ENCODE results near the gene PSMD1.
"Not testable (repeated sequence)": the region's sequence is repeated elsewhere in the genome, so short reads cannot be mapped to it uniquely, and the experiment has no call there.

PSMD1 gene

GRCh38 chr2:231058761-231059550 lies 2.3 kb downstream of the PSMD1 start:
- Histone ChIP-seq H3K9ac (ENCODE audit: low read depth, low read length) (no peak overlapping the region), H3K36me3 (ENCODE audit: insufficient read depth, low read length) (peaks cover 7% of the 10 kb centered on the region), H3K9me3 (ENCODE audit: control insufficient read depth, insufficient read depth, low read length) (no peaks in the 10 kb centered on the region), H3K4me1 (ENCODE audit: insufficient read depth, low read length) (peaks cover 6% of the 10 kb centered on the region)

DNA sequence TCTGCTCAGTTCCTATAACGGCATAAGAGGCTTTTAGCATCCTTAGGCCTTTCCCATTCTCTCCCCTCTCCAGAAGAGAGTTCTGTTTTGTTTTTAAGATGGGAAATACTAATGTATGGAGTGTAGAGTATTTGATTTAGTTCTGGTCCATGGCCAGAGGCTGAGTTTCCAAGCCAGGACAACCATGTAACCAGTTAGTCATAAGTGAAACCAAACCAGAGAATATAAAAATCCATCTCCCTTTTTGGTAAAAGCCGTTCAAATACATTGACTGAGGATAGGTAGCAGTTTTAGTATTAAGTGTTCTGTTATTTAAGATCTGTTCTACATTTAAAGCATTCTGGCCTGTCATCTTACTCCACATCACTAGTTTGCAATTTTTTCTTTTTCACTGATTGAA lies 3.1 kb downstream of the PSMD1 start:
- Histone ChIP-seq H3K4me1 (ENCODE audit: insufficient read depth, low read length) (peaks cover 6% of the 10 kb centered on the region), H3K9me3 (ENCODE audit: control insufficient read depth, insufficient read depth, low read length) (no peaks in the 10 kb centered on the region), H3K36me3 (ENCODE audit: insufficient read depth, low read length) (peaks cover 9% of the 10 kb centered on the region), H3K9ac (ENCODE audit: low read depth, low read length) (no peak overlapping the region)

- H3K9ac ChIP-seq (ENCODE audit: low read depth, low read length) = no peak overlapping the region
- peaks cover 20% of the 10 kb centered on the region for H3K36me3 ChIP-seq (ENCODE audit: insufficient read depth, low read length)
These were observed 6.1 kb downstream of the PSMD1 start for GRCh38 chr2:231062776-231063175.

DNA sequence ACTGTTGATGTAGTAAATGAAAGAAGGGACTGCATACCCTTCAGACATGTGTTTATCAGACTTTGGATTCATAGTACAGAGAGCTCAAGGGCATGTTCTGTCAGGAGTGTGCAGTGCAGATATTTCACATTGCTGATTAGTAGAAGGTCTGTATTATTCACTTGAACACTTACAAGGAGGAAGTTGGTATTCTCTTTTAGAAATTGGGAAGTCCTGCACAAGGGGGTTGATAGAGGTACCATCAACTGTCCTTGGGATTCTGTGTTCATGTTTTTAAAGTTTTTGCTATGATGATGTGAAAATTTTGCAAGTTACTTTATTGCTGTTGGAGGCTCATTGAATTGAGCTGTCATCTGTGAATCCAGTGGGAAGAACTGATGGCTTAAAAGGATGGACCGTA lies 6.7 kb downstream of the PSMD1 start:
- no peaks in the 10 kb centered on the region for H3K4me1 ChIP-seq (ENCODE audit: insufficient read depth, low read length)
- H3K9me3 ChIP-seq (ENCODE audit: control insufficient read depth, insufficient read depth, low read length) = no peaks in the 10 kb centered on the region
- peaks cover 20% of the 10 kb centered on the region for H3K36me3 ChIP-seq (ENCODE audit: insufficient read depth, low read length)
- no peak overlapping the region for H3K9ac ChIP-seq (ENCODE audit: low read depth, low read length)

More at GRCh38 chr2:231062776-231063175, 6.1 kb downstream of the PSMD1 start:
- no peaks in the 10 kb centered on the region for H3K9me3 ChIP-seq (ENCODE audit: control insufficient read depth, insufficient read depth, low read length)
- peaks cover 5% of the 10 kb centered on the region for H3K4me1 ChIP-seq (ENCODE audit: insufficient read depth, low read length)

- no peak overlapping the region for H3K9ac ChIP-seq (ENCODE audit: low read depth, low read length)
- H3K36me3 ChIP-seq (ENCODE audit: insufficient read depth, low read length) = peaks cover 20% of the 10 kb centered on the region
- H3K9me3 ChIP-seq (ENCODE audit: control insufficient read depth, insufficient read depth, low read length) = no peaks in the 10 kb centered on the region
- H3K4me1 ChIP-seq (ENCODE audit: insufficient read depth, low read length) = no peaks in the 10 kb centered on the region
These were observed 9.3 kb downstream of the PSMD1 start for GRCh38 chr2:231065966-231066365.

DNA sequence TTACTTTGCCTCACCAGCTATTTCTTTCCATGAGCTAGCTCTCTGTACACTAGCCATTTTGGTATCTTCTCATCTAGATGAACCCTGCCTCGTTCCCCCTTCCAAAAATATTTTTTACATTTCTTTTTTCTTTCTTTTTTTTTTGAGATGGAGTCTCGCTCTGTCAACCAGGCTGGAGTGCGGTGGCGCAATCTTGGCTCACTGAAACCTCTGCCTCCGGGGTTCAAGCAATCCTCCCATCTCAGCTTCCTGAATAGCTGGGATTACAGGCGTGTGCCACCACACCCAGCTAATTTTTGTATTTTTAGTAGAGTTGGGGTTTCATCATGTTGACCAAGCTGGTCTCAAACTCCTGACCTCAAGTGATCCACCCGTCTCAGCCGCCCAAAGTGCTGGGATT lies 10.9 kb downstream of the PSMD1 start:
- H3K9me3 ChIP-seq (ENCODE audit: control insufficient read depth, insufficient read depth, low read length); H3K4me1 ChIP-seq (ENCODE audit: insufficient read depth, low read length); H3K9ac ChIP-seq (ENCODE audit: low read depth, low read length): not testable (repeated sequence)
- peaks cover 21% of the 10 kb centered on the region for H3K36me3 ChIP-seq (ENCODE audit: insufficient read depth, low read length)

DNA sequence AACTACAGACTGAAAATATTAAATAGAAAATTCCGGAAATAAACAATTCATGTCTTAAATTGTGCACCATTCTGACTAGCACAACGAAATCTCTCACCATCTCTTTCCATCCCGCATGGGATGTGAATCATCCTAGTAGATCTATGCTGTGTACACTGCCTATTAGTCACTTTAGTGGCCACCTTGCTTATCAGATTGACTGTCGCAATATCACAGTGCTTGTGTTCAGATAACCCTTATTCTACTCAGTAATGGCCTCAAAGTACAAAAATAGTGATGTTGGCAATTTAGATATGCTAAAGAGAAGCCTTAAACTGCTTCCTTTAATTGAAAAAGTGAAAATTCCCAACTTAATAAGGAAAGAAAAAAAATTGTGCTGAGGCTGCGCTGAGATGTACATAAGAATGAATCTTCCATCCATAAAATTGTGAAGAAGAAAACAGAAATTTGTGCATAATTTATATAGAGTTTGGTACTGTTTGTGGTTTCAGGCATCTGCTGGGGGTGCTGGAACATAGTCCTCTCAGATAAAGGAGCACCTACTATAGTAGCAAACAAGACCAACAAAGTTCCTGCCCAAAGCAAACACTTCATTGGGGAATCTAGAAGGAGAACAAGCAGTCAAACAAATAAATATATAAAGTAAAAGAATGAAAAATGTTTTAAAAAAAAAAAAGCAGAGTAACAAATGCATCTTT lies 12.0 kb downstream of the PSMD1 start:
- no peaks in the 10 kb centered on the region for H3K4me1 ChIP-seq (ENCODE audit: insufficient read depth, low read length)
- H3K9ac ChIP-seq (ENCODE audit: low read depth, low read length) = no peak overlapping the region
- peaks cover 24% of the 10 kb centered on the region for H3K36me3 ChIP-seq (ENCODE audit: insufficient read depth, low read length)
- H3K9me3 ChIP-seq (ENCODE audit: control insufficient read depth, insufficient read depth, low read length) = no peaks in the 10 kb centered on the region

DNA sequence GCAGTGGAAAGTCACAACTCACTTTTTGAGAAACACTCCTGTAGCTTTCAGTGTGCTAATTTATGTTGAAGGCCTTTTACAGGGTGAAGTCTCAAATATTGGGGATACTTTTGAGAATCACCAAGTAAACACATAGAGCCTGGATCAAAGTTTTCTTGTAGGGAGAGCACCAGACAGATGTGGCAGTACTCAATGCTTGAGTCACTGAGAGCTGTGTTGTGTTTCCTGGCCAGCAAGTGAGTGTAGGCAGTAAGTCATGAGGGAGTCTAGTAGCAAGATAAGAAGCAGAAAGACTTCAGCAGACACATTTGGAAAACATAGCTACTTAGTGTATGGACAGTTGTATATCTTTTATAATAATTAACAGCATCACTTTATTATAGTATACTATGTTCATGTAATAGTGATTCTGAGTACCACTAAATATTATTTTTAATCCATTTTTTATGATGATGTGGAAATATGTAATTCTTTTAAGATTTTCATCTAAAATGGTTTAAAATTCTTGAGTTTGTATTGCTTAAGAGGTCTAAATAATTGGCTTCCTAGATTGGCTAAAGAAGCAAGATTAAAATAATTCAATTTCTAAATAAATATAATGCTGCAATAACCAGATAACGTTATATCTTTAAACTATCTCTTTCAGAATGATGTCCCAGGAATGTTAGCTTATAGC lies 12.8 kb downstream of the PSMD1 start:
- Histone ChIP-seq H3K9me3 (ENCODE audit: control insufficient read depth, insufficient read depth, low read length) (no peaks in the 10 kb centered on the region), H3K9ac (ENCODE audit: low read depth, low read length) (no peak overlapping the region), H3K36me3 (ENCODE audit: insufficient read depth, low read length) (peaks cover 19% of the 10 kb centered on the region), H3K4me1 (ENCODE audit: insufficient read depth, low read length) (no peaks in the 10 kb centered on the region)

DNA sequence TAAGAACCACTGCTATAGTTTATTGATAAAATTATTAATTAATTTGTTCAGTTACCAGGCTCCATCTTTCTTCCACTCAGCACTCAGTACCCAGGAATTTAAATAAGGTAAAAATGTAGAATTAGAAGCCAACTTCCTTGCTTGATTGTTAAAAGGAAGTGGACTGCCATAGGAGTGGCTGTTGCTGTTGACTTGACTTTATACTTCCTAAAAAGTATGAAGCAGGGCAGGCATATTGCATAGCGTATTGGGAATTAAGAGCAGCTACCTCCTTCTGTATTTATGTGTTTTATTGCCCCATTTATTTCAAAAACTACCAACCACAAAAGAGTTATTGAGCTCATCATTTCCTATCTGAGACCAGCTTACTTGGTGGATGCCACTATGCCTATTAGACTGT lies 27.9 kb downstream of the PSMD1 start:
- Histone ChIP-seq H3K9me3 (ENCODE audit: control insufficient read depth, insufficient read depth, low read length) (no peaks in the 10 kb centered on the region), H3K36me3 (ENCODE audit: insufficient read depth, low read length) (peaks cover 44% of the 10 kb centered on the region), H3K9ac (ENCODE audit: low read depth, low read length) (no peak overlapping the region), H3K4me1 (ENCODE audit: insufficient read depth, low read length) (no peaks in the 10 kb centered on the region)

DNA sequence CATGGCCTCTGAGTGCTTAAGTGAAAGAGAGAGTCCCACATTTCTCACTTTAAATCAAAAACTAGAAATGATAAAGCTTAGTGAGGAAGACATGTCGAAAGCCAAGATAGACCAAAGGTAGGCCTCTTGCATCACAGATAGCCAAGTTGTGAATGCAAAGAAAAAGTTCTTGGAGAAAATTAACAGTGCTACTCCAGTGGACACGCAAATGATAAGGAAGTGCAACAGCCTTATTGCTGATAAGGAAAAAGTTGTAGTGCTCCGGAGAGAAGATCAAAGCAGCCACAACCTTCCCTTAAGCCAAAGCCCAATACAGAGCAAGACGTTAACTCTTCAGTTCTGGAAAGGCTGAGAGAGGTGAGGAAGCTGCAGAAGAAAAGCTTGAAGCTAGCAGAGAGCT lies 32.1 kb downstream of the PSMD1 start:
- Histone ChIP-seq H3K9ac (ENCODE audit: low read depth, low read length) (no peak overlapping the region), H3K36me3 (ENCODE audit: insufficient read depth, low read length) (peaks cover 32% of the 10 kb centered on the region), H3K4me1 (ENCODE audit: insufficient read depth, low read length) (no peaks in the 10 kb centered on the region), H3K9me3 (ENCODE audit: control insufficient read depth, insufficient read depth, low read length) (no peaks in the 10 kb centered on the region)

GRCh38 chr2:231093933-231094332 lies 37.3 kb downstream of the PSMD1 start:
- no peaks in the 10 kb centered on the region for H3K4me1 ChIP-seq (ENCODE audit: insufficient read depth, low read length)
- 0 out of 2 replicates have a peak, but pooled peaks cover under 1% of the 10 kb centered on the region for H3K9me3 ChIP-seq (ENCODE audit: control insufficient read depth, insufficient read depth, low read length)
- peaks cover 22% of the 10 kb centered on the region; the same call in 1 of the 2 replicates for H3K36me3 ChIP-seq (ENCODE audit: insufficient read depth, low read length)
- H3K9ac ChIP-seq (ENCODE audit: low read depth, low read length) = no peak overlapping the region

GRCh38 chr2:231094736-231095346 lies 38.2 kb downstream of the PSMD1 start:
- Histone ChIP-seq H3K4me1 (ENCODE audit: insufficient read depth, low read length) (no peaks in the 10 kb centered on the region), H3K9ac (ENCODE audit: low read depth, low read length) (no peak overlapping the region), H3K36me3 (ENCODE audit: insufficient read depth, low read length) (peaks cover 20% of the 10 kb centered on the region; the same call in 1 of the 2 replicates), H3K9me3 (ENCODE audit: control insufficient read depth, insufficient read depth, low read length) (peaks cover 5% of the 10 kb centered on the region; the same call in 1 of the 2 replicates)

GRCh38 chr2:231099918-231100317 lies 43.3 kb downstream of the PSMD1 start:
- no peaks in the 10 kb centered on the region for H3K4me1 ChIP-seq (ENCODE audit: insufficient read depth, low read length)
- H3K9me3 ChIP-seq (ENCODE audit: control insufficient read depth, insufficient read depth, low read length) = peaks cover 5% of the 10 kb centered on the region; the same call in 1 of the 2 replicates
- peaks cover 6% of the 10 kb centered on the region; the same call in 1 of the 2 replicates for H3K36me3 ChIP-seq (ENCODE audit: insufficient read depth, low read length)
- H3K9ac ChIP-seq (ENCODE audit: low read depth, low read length) = no peak overlapping the region

GRCh38 chr2:231100321-231100720 lies 43.7 kb downstream of the PSMD1 start:
- not testable (repeated sequence) for H3K9me3 ChIP-seq (ENCODE audit: control insufficient read depth, insufficient read depth, low read length); H3K36me3 ChIP-seq (ENCODE audit: insufficient read depth, low read length); H3K9ac ChIP-seq (ENCODE audit: low read depth, low read length); H3K4me1 ChIP-seq (ENCODE audit: insufficient read depth, low read length)

Data from ES-I3 (cell line).